WERI-Rb-1 (cell line): ENCODE measurements around the gene ALOX5.
"Not testable (repeated sequence)": the region's sequence is repeated elsewhere in the genome, so short reads cannot be mapped to it uniquely, and the experiment has no call there.

Experiments
- DNase-seq: peaks from one replicate; pipeline ENCODE4 v3.0.0-alpha.2; 2020
- H3K27ac ChIP-seq: fragments of 250-450 bp; sonication (Bioruptor Pico); 2 replicates; pipeline ENCODE4 v1.5.1; 2020; ENCODE audit warnings: mild to moderate bottlenecking, moderate library complexity
- H3K27me3 ChIP-seq: fragments of 250-450 bp; sonication (Bioruptor Pico); 2 replicates; pipeline ENCODE4 v1.5.1; 2021; ENCODE audit warnings: mild to moderate bottlenecking, low read depth, moderate library complexity; ENCODE audit not compliant: insufficient read depth, severe bottlenecking
- H3K36me3 ChIP-seq: fragments of 250-450 bp; sonication (Bioruptor Pico); 2 replicates; pipeline ENCODE4 v1.5.1; 2020; ENCODE audit warnings: mild to moderate bottlenecking, moderate library complexity
- H3K4me3 ChIP-seq: 2 replicates; pipeline ENCODE4 v1.5.1; 2011; ENCODE audit warnings: low read depth, mild to moderate bottlenecking, control low read depth, low read length
- H3K9me3 ChIP-seq: fragments of 250-450 bp; sonication (Bioruptor Pico); 2 replicates; pipeline ENCODE4 v1.5.1; 2021; ENCODE audit warnings: mild to moderate bottlenecking, moderate library complexity; ENCODE audit not compliant: severe bottlenecking
- TF ChIP-seq, protein P1 (sequence below): IDR thresholded peaks from 2 replicates; pipeline ENCODE4 v1.5.1; 2011; ENCODE audit warnings: low read depth, mild to moderate bottlenecking, control low read depth, inconsistent platforms, low read length

The ALOX5 gene

DNA sequence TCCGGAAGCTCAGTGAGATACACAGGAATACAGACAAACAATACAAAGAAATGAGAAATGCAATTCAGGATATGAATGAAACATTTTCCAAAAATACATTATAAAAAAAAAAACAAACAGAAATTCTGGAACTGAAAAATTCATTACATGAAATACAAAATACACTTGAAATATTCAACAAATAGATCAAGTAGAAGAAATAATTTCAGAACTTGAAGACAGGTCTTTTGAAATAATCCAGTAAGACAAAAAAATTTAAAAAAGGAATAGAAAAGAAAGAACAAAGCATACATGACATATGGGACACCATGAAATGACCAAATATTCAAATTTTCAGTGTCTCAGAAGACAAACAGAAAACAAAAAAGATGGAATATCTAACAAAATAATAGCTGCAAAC, 102.5 kb downstream of the ALOX5 start:
- TF ChIP-seq, protein P1, sequence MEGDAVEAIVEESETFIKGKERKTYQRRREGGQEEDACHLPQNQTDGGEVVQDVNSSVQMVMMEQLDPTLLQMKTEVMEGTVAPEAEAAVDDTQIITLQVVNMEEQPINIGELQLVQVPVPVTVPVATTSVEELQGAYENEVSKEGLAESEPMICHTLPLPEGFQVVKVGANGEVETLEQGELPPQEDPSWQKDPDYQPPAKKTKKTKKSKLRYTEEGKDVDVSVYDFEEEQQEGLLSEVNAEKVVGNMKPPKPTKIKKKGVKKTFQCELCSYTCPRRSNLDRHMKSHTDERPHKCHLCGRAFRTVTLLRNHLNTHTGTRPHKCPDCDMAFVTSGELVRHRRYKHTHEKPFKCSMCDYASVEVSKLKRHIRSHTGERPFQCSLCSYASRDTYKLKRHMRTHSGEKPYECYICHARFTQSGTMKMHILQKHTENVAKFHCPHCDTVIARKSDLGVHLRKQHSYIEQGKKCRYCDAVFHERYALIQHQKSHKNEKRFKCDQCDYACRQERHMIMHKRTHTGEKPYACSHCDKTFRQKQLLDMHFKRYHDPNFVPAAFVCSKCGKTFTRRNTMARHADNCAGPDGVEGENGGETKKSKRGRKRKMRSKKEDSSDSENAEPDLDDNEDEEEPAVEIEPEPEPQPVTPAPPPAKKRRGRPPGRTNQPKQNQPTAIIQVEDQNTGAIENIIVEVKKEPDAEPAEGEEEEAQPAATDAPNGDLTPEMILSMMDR: no peak
- H3K27ac ChIP-seq: no peak overlapping the region
- H3K4me3 ChIP-seq: no peak overlapping the region
- H3K36me3 ChIP-seq: no peaks in the 10 kb centered on the region
- no peaks in the 10 kb centered on the region for H3K27me3 ChIP-seq
- no peak for DNase-seq
- H3K9me3 ChIP-seq: no peaks in the 10 kb centered on the region

DNA sequence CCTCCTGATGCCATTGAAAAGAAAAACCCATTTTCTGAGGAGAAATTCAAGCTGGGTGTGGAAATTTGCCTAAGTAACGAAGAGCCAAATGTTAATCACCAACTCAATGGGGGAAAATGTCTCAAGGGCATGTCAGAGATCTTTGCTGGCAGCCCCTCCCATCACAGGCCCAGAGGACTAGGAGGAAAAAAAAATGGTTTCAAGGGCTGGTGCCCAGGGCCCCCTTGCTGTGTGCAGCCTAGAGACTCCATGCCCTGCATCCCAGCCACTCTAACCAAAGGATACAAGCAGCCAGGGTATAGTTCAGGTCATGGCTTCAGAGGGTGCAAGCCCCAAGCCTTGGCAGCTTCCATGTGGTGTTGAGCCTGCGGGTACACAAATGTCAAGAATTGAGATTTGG, 106.3 kb downstream of the ALOX5 start:
- no peaks in the 10 kb centered on the region for H3K9me3 ChIP-seq

DNA sequence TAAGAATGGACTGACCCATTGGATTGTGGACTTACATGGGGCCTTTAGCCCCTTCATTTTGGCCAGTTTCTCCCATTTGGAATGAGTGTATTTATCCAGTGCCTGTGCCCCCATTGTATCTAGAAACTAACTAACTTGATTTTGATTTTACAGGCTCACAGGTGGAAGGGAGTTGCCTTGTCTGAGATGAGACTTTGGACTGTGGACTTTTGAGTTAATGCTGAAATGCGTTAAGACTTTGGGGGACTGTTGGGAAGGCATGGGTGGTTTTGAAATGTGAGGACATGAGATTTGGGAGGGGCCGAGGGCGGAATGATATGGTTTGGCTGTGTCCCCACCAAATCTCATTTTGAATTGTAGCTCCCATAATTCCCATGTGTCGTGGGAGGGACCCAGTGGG, 107.1 kb downstream of the ALOX5 start:
- H3K4me3 ChIP-seq, H3K27ac ChIP-seq, H3K27me3 ChIP-seq, H3K9me3 ChIP-seq, H3K36me3 ChIP-seq, DNase-seq: not testable (repeated sequence)

More for the DNA sequence above, 106.3 kb downstream of the ALOX5 start:
- H3K27ac ChIP-seq: no peak overlapping the region
- no peak overlapping the region for H3K4me3 ChIP-seq
- TF ChIP-seq, protein P1: no peak
- DNase-seq: no peak
- H3K27me3 ChIP-seq: no peaks in the 10 kb centered on the region
- H3K36me3 ChIP-seq: no peaks in the 10 kb centered on the region

DNA sequence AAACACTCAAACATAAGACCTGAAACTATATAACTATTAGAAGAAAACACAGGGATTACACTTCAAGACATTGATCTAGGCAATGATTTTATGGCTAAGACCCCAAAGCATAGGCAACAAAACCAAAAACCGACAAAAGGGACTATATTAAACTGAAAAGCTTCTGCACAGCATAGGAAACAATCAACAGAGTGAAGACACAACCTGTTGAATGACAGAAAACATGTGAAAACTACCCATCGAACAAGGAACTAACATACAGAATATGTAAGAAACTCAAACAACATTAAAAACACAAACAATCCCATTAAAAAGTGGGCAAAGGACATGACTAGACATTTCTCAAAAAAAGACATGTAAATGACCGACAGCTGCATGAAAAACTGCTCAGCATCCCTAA, 109.0 kb downstream of the ALOX5 start:
- no peak overlapping the region for H3K27ac ChIP-seq
- no peaks in the 10 kb centered on the region for H3K9me3 ChIP-seq

DNA sequence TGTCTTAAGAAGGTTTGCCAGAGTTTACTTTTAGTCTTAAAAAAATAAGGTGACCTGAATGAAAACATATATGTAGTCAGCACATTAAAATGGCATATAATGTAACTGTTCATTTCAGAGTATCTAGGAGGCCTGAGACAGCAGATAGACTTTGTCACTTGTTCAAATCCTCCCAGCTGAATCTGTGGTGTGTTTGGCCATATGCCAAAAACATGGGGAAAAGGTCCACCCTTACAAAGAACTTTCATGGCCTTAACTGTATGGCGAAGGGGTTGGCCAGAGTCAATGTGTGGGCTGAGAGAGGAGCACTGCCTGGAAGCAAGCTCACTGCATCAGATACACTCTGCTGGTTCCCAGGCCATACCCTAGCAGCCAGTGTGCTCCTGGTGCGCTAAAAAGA, 113.7 kb downstream of the ALOX5 start:
- H3K36me3 ChIP-seq: peaks cover 3% of the 10 kb centered on the region; the same call in 1 of the 2 replicates
- no peaks in the 10 kb centered on the region for H3K9me3 ChIP-seq
- H3K27me3 ChIP-seq: no peaks in the 10 kb centered on the region
- TF ChIP-seq, protein P1: no peak
- no peak overlapping the region for H3K27ac ChIP-seq
- no peak for DNase-seq
- H3K4me3 ChIP-seq: no peak overlapping the region

More for the DNA sequence above, 109.0 kb downstream of the ALOX5 start:
- no peaks in the 10 kb centered on the region for H3K27me3 ChIP-seq
- peaks cover 3% of the 10 kb centered on the region; the same call in 1 of the 2 replicates for H3K36me3 ChIP-seq
- TF ChIP-seq, protein P1: no peak
- no peak for DNase-seq
- H3K4me3 ChIP-seq: no peak overlapping the region

DNA sequence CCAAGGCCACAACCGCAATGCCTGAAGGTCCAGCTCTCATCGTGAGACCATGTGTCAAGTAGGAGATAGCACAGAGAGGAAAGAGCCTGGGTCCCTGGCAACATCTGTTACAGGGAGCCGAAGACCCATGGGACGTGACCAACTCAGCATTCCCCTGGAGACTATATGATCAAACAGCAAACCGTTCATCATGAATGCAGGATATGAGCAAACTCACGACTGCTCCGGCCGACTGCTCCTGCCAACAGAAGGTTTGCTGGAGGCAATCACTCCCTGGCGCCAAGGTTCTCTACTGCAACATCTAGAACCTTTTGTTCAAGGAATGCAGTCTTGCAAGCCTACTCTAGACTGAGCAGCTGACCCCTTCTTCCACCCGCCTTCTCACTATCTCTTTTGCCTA, 114.3 kb downstream of the ALOX5 start:
- Histone ChIP-seq H3K4me3 (no peak overlapping the region), H3K27me3 (no peaks in the 10 kb centered on the region), H3K9me3 (no peaks in the 10 kb centered on the region), H3K27ac (no peak overlapping the region), H3K36me3 (peaks cover 3% of the 10 kb centered on the region; the same call in 1 of the 2 replicates)
- TF ChIP-seq, protein P1: no peak
- DNase-seq: no peak
